Measurements from ENCODE around the gene DPCD. TPM values are rescaled to one million over a fixed set of nuclear protein-coding genes. Genes with fewer than 3 reads are reported as not detected.

The DPCD gene
- polyA plus RNA-seq, 1 experiment = 46.4 TPM

DNA sequence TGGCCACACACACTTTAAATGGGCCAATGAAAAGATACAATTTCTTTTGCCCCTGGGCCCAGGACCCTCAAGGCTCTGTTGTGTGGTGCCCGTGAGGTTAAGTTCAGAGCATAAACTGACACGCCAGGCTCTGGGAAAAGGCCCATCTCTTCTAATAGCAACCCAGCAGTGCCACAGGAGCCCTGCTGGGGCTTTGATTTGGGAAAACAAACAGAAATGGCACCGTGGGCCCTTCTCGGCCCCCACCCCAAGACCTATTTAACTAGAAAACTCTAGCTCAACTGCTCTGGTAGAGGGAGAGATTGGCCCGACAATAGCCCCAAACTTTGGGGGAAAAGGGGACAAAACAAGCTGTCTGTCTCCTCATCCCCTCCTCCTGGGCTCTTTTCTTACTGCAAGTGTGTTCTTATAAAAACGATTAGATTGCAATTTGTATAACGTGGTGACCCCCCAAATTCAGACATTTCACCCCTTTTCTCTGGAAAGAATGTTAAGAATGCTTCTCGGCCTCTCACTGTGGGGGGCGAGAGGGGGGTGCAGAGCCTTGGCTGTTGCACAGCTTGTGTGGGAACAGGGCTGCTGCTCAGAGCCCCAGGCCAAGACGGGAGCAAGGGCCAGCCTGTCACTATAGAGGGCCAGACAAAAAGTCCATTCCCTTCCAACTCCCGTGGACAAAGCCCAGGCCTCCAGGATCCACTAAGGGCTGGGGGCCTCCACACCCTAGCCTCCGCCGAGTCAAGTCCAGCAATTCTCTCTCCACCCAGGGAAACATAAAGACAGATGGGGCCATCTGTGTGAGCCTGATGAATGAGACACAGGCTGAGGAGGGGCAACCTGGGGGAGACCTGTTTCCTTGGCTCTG is 26.8 kb downstream of the DPCD start:
- no peak for DNase-seq (ENCODE audit: low read depth)
- Histone ChIP-seq H3K36me3 (ENCODE audit: control insufficient read depth, insufficient read depth, low read length) (peaks cover 12% of the 10 kb centered on the region), H3K4me3 (ENCODE audit: low read depth, low read length) (no peak overlapping the region), H3K27me3 (ENCODE audit: control insufficient read depth, insufficient read depth, low read length) (no peaks in the 10 kb centered on the region)
- POLR2A ChIA-PET = no interaction called here
- TF ChIP-seq, protein P1, sequence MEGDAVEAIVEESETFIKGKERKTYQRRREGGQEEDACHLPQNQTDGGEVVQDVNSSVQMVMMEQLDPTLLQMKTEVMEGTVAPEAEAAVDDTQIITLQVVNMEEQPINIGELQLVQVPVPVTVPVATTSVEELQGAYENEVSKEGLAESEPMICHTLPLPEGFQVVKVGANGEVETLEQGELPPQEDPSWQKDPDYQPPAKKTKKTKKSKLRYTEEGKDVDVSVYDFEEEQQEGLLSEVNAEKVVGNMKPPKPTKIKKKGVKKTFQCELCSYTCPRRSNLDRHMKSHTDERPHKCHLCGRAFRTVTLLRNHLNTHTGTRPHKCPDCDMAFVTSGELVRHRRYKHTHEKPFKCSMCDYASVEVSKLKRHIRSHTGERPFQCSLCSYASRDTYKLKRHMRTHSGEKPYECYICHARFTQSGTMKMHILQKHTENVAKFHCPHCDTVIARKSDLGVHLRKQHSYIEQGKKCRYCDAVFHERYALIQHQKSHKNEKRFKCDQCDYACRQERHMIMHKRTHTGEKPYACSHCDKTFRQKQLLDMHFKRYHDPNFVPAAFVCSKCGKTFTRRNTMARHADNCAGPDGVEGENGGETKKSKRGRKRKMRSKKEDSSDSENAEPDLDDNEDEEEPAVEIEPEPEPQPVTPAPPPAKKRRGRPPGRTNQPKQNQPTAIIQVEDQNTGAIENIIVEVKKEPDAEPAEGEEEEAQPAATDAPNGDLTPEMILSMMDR (IDR thresholded peaks at IDR 0.05; ENCODE audit: insufficient read depth, low read depth, low read length) = no peak
- CTCF ChIA-PET = interaction anchor here (0.7 kb wide), 1 partner anchor 167 kb away, joined by 3 read pairs; no protein-coding TSS in a partner anchor

DNA sequence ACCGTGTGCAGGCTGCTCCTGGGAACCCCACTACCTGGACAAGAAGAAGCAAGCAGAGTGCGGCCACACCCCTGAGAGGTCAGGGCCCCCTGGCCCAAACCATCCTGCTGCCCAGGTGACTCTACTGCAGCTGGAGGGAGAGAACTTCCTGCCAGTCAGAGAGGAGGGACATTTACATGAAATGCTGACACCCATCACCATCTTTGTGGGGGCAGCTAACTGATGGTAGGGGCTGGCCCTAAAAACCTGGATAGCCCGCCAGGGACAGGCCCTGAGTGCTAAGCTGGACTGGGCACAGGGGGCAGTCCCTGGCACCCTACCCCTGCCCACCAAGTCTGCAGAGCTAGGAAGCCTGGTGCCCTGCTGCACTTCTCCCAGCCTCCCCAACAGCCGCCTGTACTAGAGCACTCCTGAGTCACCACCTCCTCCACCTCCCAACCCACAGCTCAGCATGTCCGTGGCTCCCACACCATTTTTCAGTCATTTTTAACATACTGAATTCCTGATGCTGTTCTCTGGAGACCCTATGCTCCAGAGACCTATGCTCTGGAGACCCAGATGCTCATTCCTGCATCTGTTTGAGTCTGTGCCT is 27.5 kb downstream of the DPCD start:
- CTCF ChIA-PET = interaction anchor here (1.2 to 1.3 kb wide), 2 partner anchors 10 to 12 kb away, joined by 4 read pairs; no protein-coding TSS in a partner anchor
- no peak for DNase-seq (ENCODE audit: low read depth)
- TF ChIP-seq, protein P1 (IDR thresholded peaks at IDR 0.05; ENCODE audit: insufficient read depth, low read depth, low read length) = no peak
- POLR2A ChIA-PET = no interaction called here
- H3K27me3 ChIP-seq (ENCODE audit: control insufficient read depth, insufficient read depth, low read length) = no peaks in the 10 kb centered on the region
- H3K4me3 ChIP-seq (ENCODE audit: low read depth, low read length) = no peak overlapping the region
- peaks cover 10% of the 10 kb centered on the region for H3K36me3 ChIP-seq (ENCODE audit: control insufficient read depth, insufficient read depth, low read length)

DNA sequence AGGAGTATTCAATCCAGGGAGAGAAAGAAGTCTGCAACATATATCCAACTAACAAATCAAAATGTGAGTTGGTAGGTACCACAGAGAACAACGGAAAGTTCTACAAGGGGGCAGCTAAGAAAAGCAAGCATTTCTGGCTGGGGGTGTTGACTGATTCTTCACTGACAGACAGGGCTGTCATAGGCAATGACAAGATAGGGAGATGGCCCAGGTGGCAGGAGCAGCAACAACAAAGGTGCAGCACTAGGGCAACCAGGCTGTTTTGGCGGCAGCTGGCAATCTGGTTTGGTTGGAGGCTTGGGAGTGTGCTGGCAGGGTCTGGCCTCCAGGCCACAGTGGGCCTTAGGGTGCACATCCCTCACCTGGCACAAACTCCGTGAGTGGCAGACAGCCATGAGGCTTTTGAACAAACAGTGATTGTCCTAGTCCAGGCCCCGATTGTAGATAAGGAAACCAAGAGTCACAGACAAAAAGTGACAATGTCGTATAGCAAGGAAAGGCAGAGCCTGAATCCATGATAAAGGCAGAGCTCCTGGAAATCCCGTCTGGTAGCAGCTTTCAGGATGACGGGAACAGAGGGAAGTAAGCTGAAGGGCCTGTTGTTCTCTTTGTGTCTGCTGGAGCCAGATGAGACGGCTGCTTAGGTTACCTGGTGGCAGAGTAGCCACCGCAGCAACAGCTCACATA is 28.4 kb downstream of the DPCD start:
- H3K36me3 ChIP-seq (ENCODE audit: control insufficient read depth, insufficient read depth, low read length) = peaks cover 5% of the 10 kb centered on the region
- TF ChIP-seq, protein P1 (IDR thresholded peaks at IDR 0.05; ENCODE audit: insufficient read depth, low read depth, low read length) = no peak
- ChIA-PET CTCF (interaction anchor here (1.2 to 2.5 kb wide), 3 partner anchors 10 to 14 kb away, joined by 4 to 8 read pairs (median 4); no protein-coding TSS in a partner anchor), POLR2A (no interaction called here)
- DNase-seq (ENCODE audit: low read depth) = no peak
- H3K27me3 ChIP-seq (ENCODE audit: control insufficient read depth, insufficient read depth, low read length) = no peaks in the 10 kb centered on the region
- no peak overlapping the region for H3K4me3 ChIP-seq (ENCODE audit: low read depth, low read length)

DNA sequence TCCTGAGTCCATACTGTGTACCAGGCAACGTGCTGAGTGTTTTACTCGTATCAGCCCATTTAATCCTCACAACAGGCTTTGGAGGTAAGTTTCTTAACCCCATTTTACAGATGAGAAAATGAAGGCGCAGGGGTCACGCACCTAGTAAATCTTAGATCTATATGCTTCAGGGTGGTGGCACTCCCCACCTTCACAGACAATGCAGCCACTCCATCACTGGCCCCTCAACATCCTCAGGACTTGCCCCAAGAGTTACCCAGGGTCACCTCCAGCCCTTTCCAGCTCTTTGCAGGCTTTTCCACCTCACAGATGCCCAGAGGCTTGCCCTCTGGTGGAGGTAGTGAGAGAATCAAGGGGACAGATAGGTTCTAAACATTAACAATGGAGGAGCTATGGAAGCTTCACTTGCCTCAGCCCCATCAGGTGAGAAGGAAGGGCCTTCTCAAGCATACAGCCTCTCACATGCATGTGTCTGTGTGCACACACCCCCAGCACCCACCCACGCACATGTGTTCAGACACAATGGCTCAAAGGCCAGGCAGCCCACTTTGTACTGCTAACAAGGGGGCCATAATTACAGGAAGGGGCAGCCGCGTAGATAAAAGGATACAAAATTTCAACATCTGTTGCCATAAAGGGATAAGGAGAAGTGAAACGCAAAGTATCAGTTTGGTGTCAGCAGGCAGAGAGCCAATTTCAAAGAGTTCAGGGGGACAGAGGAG is 29.1 kb downstream of the DPCD start:
- no peaks in the 10 kb centered on the region for H3K27me3 ChIP-seq (ENCODE audit: control insufficient read depth, insufficient read depth, low read length)
- ChIA-PET POLR2A (no interaction called here), CTCF (interaction anchor here (2.5 kb wide), 1 partner anchor 15 kb away, joined by 8 read pairs; no protein-coding TSS in a partner anchor)
- DNase-seq (ENCODE audit: low read depth) = no peak
- TF ChIP-seq, protein P1 (IDR thresholded peaks at IDR 0.05; ENCODE audit: insufficient read depth, low read depth, low read length) = no peak
- H3K36me3 ChIP-seq (ENCODE audit: control insufficient read depth, insufficient read depth, low read length) = peaks cover 5% of the 10 kb centered on the region
- no peak overlapping the region for H3K4me3 ChIP-seq (ENCODE audit: low read depth, low read length)
